Measurements from ENCODE around the gene MRPS18A.
A peak's percentile ranks its signal among the peaks of the same experiment; 100 is the strongest.

MRPS18A gene

GRCh38 chr6:43695967-43696291 lies 8.3 kb upstream of the MRPS18A start:
- DNase-seq, result no peak

GRCh38 chr6:43695215-43695966 lies 7.8 kb upstream of the MRPS18A start:
- DNase-seq, result peak; percentile 60

- no peak for DNase-seq
These were observed 1.8 kb upstream of the MRPS18A start for GRCh38 chr6:43689421-43689820.

- no peak for DNase-seq
These were observed 533 bp downstream of the MRPS18A start for GRCh38 chr6:43687079-43687436.

GRCh38 chr6:43683708-43684455 lies 3.7 kb downstream of the MRPS18A start:
- DNase-seq, result no peak

- no peak for DNase-seq
These were observed 4.7 kb downstream of the MRPS18A start for GRCh38 chr6:43682724-43683429.

GRCh38 chr6:43681303-43681702 lies 6.3 kb downstream of the MRPS18A start:
- DNase-seq, result no peak

- DNase-seq, result no peak
These were observed 7.0 kb downstream of the MRPS18A start for GRCh38 chr6:43680308-43681200.

GRCh38 chr6:43679057-43679456 lies 8.5 kb downstream of the MRPS18A start:
- DNase-seq, result no peak

- no peak for DNase-seq
These were observed 9.2 kb downstream of the MRPS18A start for GRCh38 chr6:43678341-43678740.

- DNase-seq, result no peak
These were observed 9.8 kb downstream of the MRPS18A start for GRCh38 chr6:43677759-43678158.

- DNase-seq, result no peak
These were observed 10.5 kb downstream of the MRPS18A start for GRCh38 chr6:43676962-43677606.

- DNase-seq, result no peak
These were observed 12.7 kb downstream of the MRPS18A start for GRCh38 chr6:43674921-43675320.

- no peak for DNase-seq
These were observed 13.3 kb downstream of the MRPS18A start for GRCh38 chr6:43674291-43674690.

GRCh38 chr6:43673444-43674084 lies 14.0 kb downstream of the MRPS18A start:
- peak; percentile 17 for DNase-seq

- DNase-seq, result no peak
These were observed 15.5 kb downstream of the MRPS18A start for GRCh38 chr6:43671801-43672690.

GRCh38 chr6:43671011-43671800 lies 16.4 kb downstream of the MRPS18A start:
- DNase-seq, result no peak

- no peak for DNase-seq
These were observed 17.0 kb downstream of the MRPS18A start for GRCh38 chr6:43670623-43670986.

GRCh38 chr6:43669922-43670622 lies 17.5 kb downstream of the MRPS18A start:
- DNase-seq, result no peak
